Cardiac fibroblast (primary cell): Measurements from ENCODE around the gene AGFG1.

Source experiments
- DNase-seq, 2 donors: peaks; one replicate each; pipeline versions ENCODE4 v3.0.0 to v3.0.0-alpha.2; 2010; ENCODE audit warnings: low read depth in 2 of 2
- H3K4me3 ChIP-seq, 2 donors: replicated peaks in 1 of 2; 1 replicate in 1 of 2; 2 replicates in 1 of 2; pipeline ENCODE4 v1.5.1; 2011; ENCODE audit warnings: low read depth in 2 of 2, low read length in 2 of 2, mild to moderate bottlenecking in 2 of 2, moderate library complexity in 1 of 2
- TF ChIP-seq, protein P1 (sequence below): IDR thresholded peaks from one replicate; pipeline ENCODE4 v1.5.1; 2011; ENCODE audit warnings: low read depth, mild to moderate bottlenecking, low read length, inconsistent platforms

Gene AGFG1

DNA sequence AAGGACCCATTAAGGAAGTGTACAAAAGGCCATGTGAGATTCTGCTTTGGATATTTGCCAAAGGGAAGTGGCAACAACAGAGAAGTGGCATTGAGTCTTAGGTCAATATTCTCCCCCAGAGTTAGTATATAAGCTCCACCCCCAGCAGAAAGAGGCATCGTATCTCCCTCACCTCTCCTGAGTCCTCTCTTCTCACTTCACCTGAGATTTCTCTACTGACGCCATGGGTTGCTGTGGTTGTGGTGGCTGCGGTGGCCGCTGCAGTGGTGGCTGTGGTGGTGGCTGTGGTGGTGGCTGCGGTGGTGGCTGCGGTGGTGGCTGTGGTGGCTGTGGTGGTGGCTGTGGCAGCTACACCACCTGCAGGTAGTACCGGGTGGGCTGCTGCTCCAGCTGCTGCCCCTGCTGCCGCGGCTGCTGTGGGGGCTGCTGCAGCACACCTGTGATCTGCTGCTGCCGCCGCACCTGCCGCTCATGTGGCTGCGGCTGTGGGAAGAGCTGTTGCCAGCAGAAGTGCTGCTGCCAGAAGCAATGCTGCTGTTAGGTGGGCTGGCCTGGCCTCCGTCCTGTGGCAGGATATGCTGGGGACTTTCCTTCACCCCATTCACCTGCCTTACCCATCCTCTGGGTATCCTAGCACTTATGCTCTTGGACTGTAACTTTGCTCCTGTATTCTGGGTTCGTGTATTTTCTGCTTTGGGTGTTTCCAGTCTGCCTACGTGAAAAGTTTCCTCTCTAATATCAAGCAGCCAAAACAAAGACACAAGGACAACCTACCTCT, 136.8 kb downstream of the AGFG1 start:
- TF ChIP-seq, protein P1, sequence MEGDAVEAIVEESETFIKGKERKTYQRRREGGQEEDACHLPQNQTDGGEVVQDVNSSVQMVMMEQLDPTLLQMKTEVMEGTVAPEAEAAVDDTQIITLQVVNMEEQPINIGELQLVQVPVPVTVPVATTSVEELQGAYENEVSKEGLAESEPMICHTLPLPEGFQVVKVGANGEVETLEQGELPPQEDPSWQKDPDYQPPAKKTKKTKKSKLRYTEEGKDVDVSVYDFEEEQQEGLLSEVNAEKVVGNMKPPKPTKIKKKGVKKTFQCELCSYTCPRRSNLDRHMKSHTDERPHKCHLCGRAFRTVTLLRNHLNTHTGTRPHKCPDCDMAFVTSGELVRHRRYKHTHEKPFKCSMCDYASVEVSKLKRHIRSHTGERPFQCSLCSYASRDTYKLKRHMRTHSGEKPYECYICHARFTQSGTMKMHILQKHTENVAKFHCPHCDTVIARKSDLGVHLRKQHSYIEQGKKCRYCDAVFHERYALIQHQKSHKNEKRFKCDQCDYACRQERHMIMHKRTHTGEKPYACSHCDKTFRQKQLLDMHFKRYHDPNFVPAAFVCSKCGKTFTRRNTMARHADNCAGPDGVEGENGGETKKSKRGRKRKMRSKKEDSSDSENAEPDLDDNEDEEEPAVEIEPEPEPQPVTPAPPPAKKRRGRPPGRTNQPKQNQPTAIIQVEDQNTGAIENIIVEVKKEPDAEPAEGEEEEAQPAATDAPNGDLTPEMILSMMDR, result no peak
- DNase-seq, result no peak
- H3K4me3 ChIP-seq, result no peak overlapping the region

DNA sequence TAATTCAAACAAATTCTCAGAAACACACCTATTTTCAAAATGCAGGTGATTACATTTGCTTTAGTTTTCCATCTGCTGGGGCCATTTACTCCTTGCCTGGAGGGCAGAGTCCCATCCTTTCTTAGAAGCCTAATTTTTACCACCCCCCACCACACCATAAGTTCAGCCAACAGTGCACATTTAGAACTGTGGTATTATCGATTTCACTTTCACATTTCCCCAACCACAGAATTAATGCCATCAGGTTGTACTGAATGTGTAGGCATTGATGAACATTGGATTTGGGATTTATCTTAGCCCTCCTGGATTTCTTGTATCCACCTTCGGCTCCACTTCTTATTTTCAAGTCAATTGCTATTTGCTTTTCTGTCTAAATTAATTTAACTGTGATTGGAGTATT, 138.2 kb downstream of the AGFG1 start:
- DNase-seq, result no peak
- TF ChIP-seq, protein P1, result no peak

More for the DNA sequence above, 138.2 kb downstream of the AGFG1 start:
- H3K4me3 ChIP-seq, result no peak overlapping the region
